DOHH2 (cell line): Measurements from ENCODE around the gene DCTD.

ENCODE experiments used
- CTCF ChIP-seq: fragments of 200-600 bp; sonication (generic); IDR thresholded peaks from one replicate; pipeline ENCODE4 v1.5.1; 2014; ENCODE audit warnings: antibody characterized with exemption, mild to moderate bottlenecking, low read depth, low read length; ENCODE audit not compliant: poor library complexity, severe bottlenecking
- EZH2phosphoT487 ChIP-seq: fragments of 200-600 bp; sonication (generic); IDR thresholded peaks from 2 replicates; pipeline ENCODE4 v1.6.1; 2017; ENCODE audit warnings: borderline replicate concordance, mild to moderate bottlenecking, antibody characterized with exemption, low read length, moderate library complexity, mixed read lengths

GRCh38 chr4:182895791-182896292 lies 21.3 kb downstream of the DCTD start:
- TF ChIP-seq CTCF, result no peak
- no peak for TF ChIP-seq EZH2phosphoT487
